HG03442 (cell line): ENCODE measurements around the gene PARP16.

Experiments used
- ATAC-seq: cut with Tn5 transposase; IDR thresholded peaks from one replicate; pipeline ENCODE4 v1.9.1; 2021; ENCODE audit warnings: mild to moderate bottlenecking, moderate library complexity; ENCODE audit not compliant: unreplicated experiment

The PARP16 gene

GRCh38 chr15:65312400-65312916 is 25.8 kb upstream of the PARP16 start:
- no peak for ATAC-seq

- ATAC-seq: no peak
Observed at GRCh38 chr15:65311760-65312159, 25.1 kb upstream of the PARP16 start.

- no peak for ATAC-seq
Observed at GRCh38 chr15:65310431-65311137, 23.9 kb upstream of the PARP16 start.

GRCh38 chr15:65309882-65310418 is 23.3 kb upstream of the PARP16 start:
- ATAC-seq: no peak

GRCh38 chr15:65307978-65308377 is 21.3 kb upstream of the PARP16 start:
- no peak for ATAC-seq

- ATAC-seq: no peak
Observed at GRCh38 chr15:65306551-65306950, 19.9 kb upstream of the PARP16 start.

- ATAC-seq: no peak
Observed at GRCh38 chr15:65305776-65306175, 19.1 kb upstream of the PARP16 start.

- peak; percentile 29 for ATAC-seq
Observed at GRCh38 chr15:65305150-65305758, 18.6 kb upstream of the PARP16 start.

- peak; percentile 53 for ATAC-seq
Observed at GRCh38 chr15:65304381-65305149, 17.9 kb upstream of the PARP16 start, which contains the start of gene RNU5B-1. Gene RNU5B-1, plus strand, starts transcription at chr15:65304677.

- ATAC-seq: no peak
Observed at GRCh38 chr15:65303687-65304380, 17.2 kb upstream of the PARP16 start.

- no peak for ATAC-seq
Observed at GRCh38 chr15:65302061-65302460, 15.4 kb upstream of the PARP16 start.

- ATAC-seq: no peak
Observed at GRCh38 chr15:65300924-65301441, 14.3 kb upstream of the PARP16 start.

- no peak for ATAC-seq
Observed at GRCh38 chr15:65298731-65299130, 12.0 kb upstream of the PARP16 start.

GRCh38 chr15:65292938-65293518 is 6.3 kb upstream of the PARP16 start:
- no peak for ATAC-seq

GRCh38 chr15:65290228-65290627 is 3.5 kb upstream of the PARP16 start:
- ATAC-seq: no peak

GRCh38 chr15:65289261-65289854 is 2.7 kb upstream of the PARP16 start:
- no peak for ATAC-seq

GRCh38 chr15:65287520-65287855 is 805 bp upstream of the PARP16 start:
- ATAC-seq: no peak

- ATAC-seq: peak; percentile 19
Observed at GRCh38 chr15:65286069-65286703, 497 bp downstream of the PARP16 start.

- ATAC-seq: no peak
Observed at GRCh38 chr15:65285291-65286068, 1.2 kb downstream of the PARP16 start.
